Pancreas (tissue), 10 donors: ENCODE results near the gene UGGT2. TPM values are rescaled to one million over a fixed set of nuclear protein-coding genes. Genes with fewer than 3 reads are reported as not detected.

Experiments used
- ATAC-seq, 4 donors: fragments of 200-7000 bp; cut with Tn5 transposase; one replicate each; pipeline versions ENCODE4 v1.8.0 to v1.9.1; 2020; ENCODE audit warnings: mild to moderate bottlenecking in 4 of 4, moderate library complexity in 4 of 4
- DNase-seq, 6 donors: peaks; one replicate each; pipeline ENCODE4 v3.0.0-alpha.2; 2020
- FAIRE-seq: peaks from 2 replicates; lab custom pipeline; 2012; peaks lifted over from hg19 to GRCh38; lab: Jason Lieb, UNC
- H3K27ac ChIP-seq, 4 donors: fragments of 200-600 bp; sonication (generic); 1 replicate in 3 of 4; 2 replicates in 1 of 4; pipeline versions ENCODE4 v1.5.0 to v1.8.0; 2020
- H3K27me3 ChIP-seq, 4 donors: fragments of 200-600 bp; one replicate each; pipeline ENCODE4 v1.8.0; 2021
- H3K36me3 ChIP-seq, 3 donors: fragments of 200-600 bp; sonication (generic) in 1 of 3; one replicate each; pipeline versions ENCODE4 v1.5.0 to v1.8.0; 2020 to 2021
- H3K4me1 ChIP-seq, 3 donors: fragments of 200-600 bp; one replicate each; pipeline ENCODE4 v1.8.0; 2021
- H3K4me3 ChIP-seq, 4 donors: fragments of 200-600 bp; sonication (generic) in 2 of 4; one replicate each; pipeline versions ENCODE4 v1.5.0 to v1.8.0; 2020 to 2021
- H3K9me3 ChIP-seq, 4 donors: fragments of 200-600 bp; one replicate each; pipeline ENCODE4 v1.8.0; 2021
- CTCF ChIP-seq, 4 donors: fragments of 200-600 bp; sonication (generic) in 3 of 4; IDR thresholded peaks; one replicate each; pipeline versions ENCODE4 v1.5.0 to v1.8.0; 2021; ENCODE audit warnings: antibody characterized with exemption in 4 of 4
- WGBS, 2 donors: extraction: QIAGEN DNeasy Blood & Tissue Kit; methylation state at CpG; one replicate each; pipeline ENCODE4 v1.1.7; 2013; 5-methylcytosine and 5-hydroxymethylcytosine counted together
- intact Hi-C, 3 donors: fragments of 100-400 bp; cut with DNase I; formaldehyde crosslinking; loops; one replicate each; pipeline versions ENCODE4 v1.11.1 to v1.14.2; 2022
- polyA plus RNA-seq, 2 donors: library from polyadenylated mRNA; stranded (reverse); fragments of 200-250 nt; gene quantifications; one replicate each; pipeline ENCODE4 v1.2.3, GENCODE V29; 2013
- total RNA-seq, 6 donors: library from RNA; stranded (reverse); fragmentation: NEBNext Ultra II Directional in 4 of 6; extraction: Animal tissue kit (Norgen Biotek cat#: 25700) in 4 of 6; gene quantifications; one replicate each; pipeline versions ENCODE4 v1.2.1 to v1.2.4, GENCODE V29; 2021 to 2023
- donor health status: healthy with polysubstance abuse.
- donor health status: DM: no; HTN: no; CAD: no; lungs with moderate emphysema.
- donor health status: DM: no; HTN: no; CAD: no.
- donor health status: control.
- donor health status: control.
- donor health status: Bipolar disorder and iron deficiency.
- donor health status: DM: yes; HTN: yes; CAD: no.
- donor health status: DM: no; HTN: no; CAD: no.
- donor health status: DM: no; HTN: no; CAD: no.
- donor health status: DM: yes; HTN: yes; CAD: no.

UGGT2 gene
- total and polyA plus RNA-seq, 8 donors, result 7.2 to 17.9 (median 16.1) TPM

GRCh38 chr13:96082640-96083039 lies 29.4 kb upstream of the UGGT2 start:
- no peak for FAIRE-seq
- Histone ChIP-seq H3K4me3 (no peak overlapping the region), H3K36me3 (no peaks in the 10 kb centered on the region), H3K27me3 (no peaks in the 10 kb centered on the region), H3K4me1 (no peaks in the 10 kb centered on the region), H3K9me3 (no peaks in the 10 kb centered on the region), H3K27ac (no peak overlapping the region)
- TF ChIP-seq CTCF (IDR thresholded peaks at IDR 0.05), result no peak
- ATAC-seq, result no peak
- intact Hi-C loops, result no loop called here
- DNase-seq, result no peak

DNA sequence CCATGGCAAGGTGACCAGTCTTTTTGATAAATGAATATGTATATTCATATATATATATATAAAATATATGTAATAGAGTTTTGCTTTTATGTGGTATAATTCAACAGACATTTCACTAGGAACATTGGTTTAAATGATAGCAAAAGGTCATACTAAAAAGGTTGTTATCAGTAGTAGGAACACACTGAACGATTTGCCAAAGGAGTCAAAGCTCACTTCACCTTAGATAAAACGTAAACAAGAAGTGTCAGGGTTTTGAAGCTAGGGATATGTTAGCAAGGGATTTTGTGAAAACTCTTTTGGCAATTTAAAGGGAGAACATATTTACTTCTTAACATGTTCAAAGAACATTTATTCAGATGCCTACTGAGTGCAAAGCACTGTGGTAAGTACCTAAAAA lies 28.7 kb upstream of the UGGT2 start:
- Histone ChIP-seq H3K4me3 (no peak overlapping the region), H3K9me3 (no peaks in the 10 kb centered on the region), H3K4me1 (no peaks in the 10 kb centered on the region), H3K27ac (no peak overlapping the region), H3K27me3 (no peaks in the 10 kb centered on the region), H3K36me3 (no peaks in the 10 kb centered on the region)
- ATAC-seq (no peak), FAIRE-seq (no peak), DNase-seq (no peak)
- 21 to 23% methylated on average over 2 of the region's 2 CpGs for WGBS, 2 donors
- intact Hi-C loops, result no loop called here
- no peak for TF ChIP-seq CTCF (IDR thresholded peaks at IDR 0.05)

DNA sequence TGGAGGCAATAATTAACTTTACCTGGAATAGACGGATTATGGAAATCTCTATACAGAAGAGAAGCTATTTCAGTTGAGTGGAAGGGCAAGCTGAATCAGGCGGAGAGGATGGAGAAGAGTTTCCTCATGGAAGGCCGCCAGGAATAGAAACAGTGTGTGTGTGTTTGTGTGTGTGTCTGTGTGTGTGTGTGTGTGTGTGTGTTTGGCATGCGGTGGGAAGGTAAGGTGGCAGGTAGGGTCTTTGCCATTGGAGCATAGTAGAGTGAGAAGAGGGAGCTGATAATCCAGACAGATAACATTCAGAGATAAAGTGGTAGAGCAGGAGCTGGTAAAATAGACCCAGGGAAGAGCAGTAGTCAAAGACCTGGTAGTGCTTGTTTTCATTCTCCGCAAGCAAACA lies 27.5 kb upstream of the UGGT2 start:
- peaks cover 0 to 3% (median 0%) of the 10 kb centered on the region in 3 donors for H3K4me1 ChIP-seq
- TF ChIP-seq CTCF (IDR thresholded peaks at IDR 0.05), result no peak
- FAIRE-seq (no peak), DNase-seq (no peak), ATAC-seq (no peak)
- 78 to 86% methylated on average over 5 of the region's 5 CpGs for WGBS, 2 donors
- H3K27me3 ChIP-seq, result no peaks in the 10 kb centered on the region
- no peaks in the 10 kb centered on the region for H3K9me3 ChIP-seq
- intact Hi-C loops, result no loop called here
- no peaks in the 10 kb centered on the region for H3K36me3 ChIP-seq
- H3K27ac ChIP-seq, result no peak overlapping the region
- H3K4me3 ChIP-seq, result no peak overlapping the region

DNA sequence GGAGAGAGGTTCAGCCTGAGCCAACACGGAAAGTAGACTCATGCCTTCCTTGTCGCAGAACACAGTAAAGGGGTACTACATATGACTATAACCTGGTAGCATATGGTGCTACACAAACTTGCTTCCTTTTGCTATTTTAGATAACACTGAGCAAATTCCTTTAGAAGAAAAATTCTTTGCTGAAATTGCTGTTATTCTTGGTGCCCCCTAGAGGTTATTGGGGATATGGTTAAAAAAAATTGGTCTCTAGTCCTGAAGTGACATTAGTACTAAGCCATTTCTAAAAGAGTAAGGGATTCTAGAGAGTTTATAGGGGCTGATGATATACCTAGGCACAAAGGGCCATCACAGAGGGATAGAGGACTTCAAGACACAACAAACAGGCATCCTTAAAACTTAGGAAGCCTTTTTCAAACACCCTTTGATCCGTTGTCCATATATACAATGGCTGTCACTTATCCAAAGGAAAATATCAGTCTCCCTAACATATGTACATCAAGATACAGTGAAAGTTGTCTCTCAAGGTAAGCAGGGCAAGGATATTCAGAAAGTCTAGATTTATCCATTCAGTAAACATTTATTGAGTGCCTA lies 22.8 kb upstream of the UGGT2 start:
- FAIRE-seq (no peak), DNase-seq (no peak), ATAC-seq (peak; percentile 63 to 81 (median 73))
- no peaks in the 10 kb centered on the region for H3K27me3 ChIP-seq
- TF ChIP-seq CTCF (IDR thresholded peaks at IDR 0.05), result peak; percentile 18 to 50 (median 44)
- H3K27ac ChIP-seq, result no peak overlapping the region
- 69 to 73% methylated on average over 3 of the region's 3 CpGs for WGBS, 2 donors
- no peaks in the 10 kb centered on the region for H3K9me3 ChIP-seq
- H3K4me1 ChIP-seq, result peaks cover 0 to 4% (median 0%) of the 10 kb centered on the region in 3 donors
- intact Hi-C loops, result no loop called here
- no peaks in the 10 kb centered on the region for H3K36me3 ChIP-seq
- H3K4me3 ChIP-seq, result no peak overlapping the region

DNA sequence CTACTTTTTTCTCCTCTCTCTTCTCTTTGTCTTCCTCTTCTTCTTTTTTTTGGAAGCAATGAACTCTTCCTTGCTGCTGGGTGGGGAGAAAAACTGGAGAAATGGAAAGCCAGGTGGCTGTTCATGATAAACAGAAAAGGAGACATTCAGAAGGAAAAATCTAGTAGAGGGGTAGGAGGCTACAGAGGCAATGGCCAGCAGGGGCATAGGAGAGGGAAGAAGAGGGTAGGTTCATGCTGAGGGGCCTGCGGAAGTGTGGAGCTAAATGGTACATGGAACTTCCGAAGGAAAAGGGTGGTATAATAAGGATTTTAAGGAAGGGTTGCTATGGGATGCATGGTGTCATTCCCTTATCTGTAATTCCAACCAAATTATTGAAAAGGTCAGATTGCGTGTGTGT lies 19.2 kb upstream of the UGGT2 start:
- Histone ChIP-seq H3K4me1 (peaks cover 0 to 4% (median 0%) of the 10 kb centered on the region in 3 donors), H3K36me3 (no peaks in the 10 kb centered on the region), H3K27me3 (no peaks in the 10 kb centered on the region), H3K4me3 (no peak overlapping the region), H3K27ac (no peak overlapping the region), H3K9me3 (no peaks in the 10 kb centered on the region)
- no peak for DNase-seq
- FAIRE-seq, result no peak
- WGBS, 2 donors, result 86 to 88% methylated on average over 3 of the region's 3 CpGs
- no peak for ATAC-seq
- no peak for TF ChIP-seq CTCF (IDR thresholded peaks at IDR 0.05)
- intact Hi-C loops, result no loop called here
